DND-41 (cell line): ENCODE data around the gene PLPP3.

Experiments used
- ATAC-seq: fragments of 200-7000 bp; cut with Tn5 transposase; 3 replicates; pipeline ENCODE4 v1.9.1; 2021; ENCODE audit warnings: low read depth; ENCODE audit not compliant: insufficient read depth
- DNase-seq: peaks from one replicate; pipeline ENCODE4 v3.0.0-alpha.2; 2020
- H2AFZ ChIP-seq: 2 replicates; pipeline ENCODE4 v1.6.0; 2012; ENCODE audit warnings: low read depth, low read length
- H3K27ac ChIP-seq: 2 replicates; pipeline ENCODE4 v1.5.1; 2012; ENCODE audit warnings: low read length, inconsistent platforms
- H3K27me3 ChIP-seq: fragments of 200-600 bp; sonication (generic); 2 replicates; pipeline ENCODE4 v1.6.0; 2012; ENCODE audit warnings: low read length, mild to moderate bottlenecking, inconsistent platforms; ENCODE audit not compliant: insufficient read depth, poor library complexity
- H3K36me3 ChIP-seq: 2 replicates; pipeline ENCODE4 v1.5.1; 2012; ENCODE audit warnings: low read length, inconsistent platforms; ENCODE audit not compliant: insufficient read depth
- H3K4me1 ChIP-seq: 2 replicates; pipeline ENCODE4 v1.5.1; 2012; ENCODE audit warnings: mild to moderate bottlenecking, low read length; ENCODE audit not compliant: insufficient read depth
- H3K4me2 ChIP-seq: 2 replicates; pipeline ENCODE4 v1.6.0; 2012; ENCODE audit warnings: mild to moderate bottlenecking, moderate library complexity, low read length, inconsistent platforms; ENCODE audit not compliant: insufficient read depth
- H3K4me3 ChIP-seq, 2 experiments: fragments of 200-600 bp in 1 of 2; shearing (Covaris generic) in 1 of 2; 2 replicates each; pipeline ENCODE4 v1.5.1; 2012 to 2016; ENCODE audit warnings: inconsistent platforms in 2 of 2, low read length in 2 of 2, mild to moderate bottlenecking in 2 of 2, low read depth in 1 of 2, moderate library complexity in 1 of 2
- H3K79me2 ChIP-seq: 2 replicates; pipeline ENCODE4 v1.6.0; 2012; ENCODE audit warnings: low read length, inconsistent platforms; ENCODE audit not compliant: insufficient read depth
- H3K9ac ChIP-seq: 2 replicates; pipeline ENCODE4 v1.6.0; 2012; ENCODE audit warnings: low read depth, mild to moderate bottlenecking, inconsistent platforms, low read length, moderate library complexity
- H3K9me3 ChIP-seq: 2 replicates; pipeline ENCODE4 v1.5.1; 2012; ENCODE audit warnings: low read length, moderate library complexity, mild to moderate bottlenecking, inconsistent platforms; ENCODE audit not compliant: insufficient read depth, severe bottlenecking
- H4K20me1 ChIP-seq: 2 replicates; pipeline ENCODE4 v1.6.0; 2012; ENCODE audit warnings: low read length; ENCODE audit not compliant: insufficient read depth
- CTCF ChIP-seq: IDR thresholded peaks from 2 replicates; pipeline ENCODE4 v1.5.1; 2012; ENCODE audit warnings: borderline replicate concordance, low read length, moderate library complexity, mild to moderate bottlenecking; ENCODE audit not compliant: poor library complexity, severe bottlenecking; ENCODE audit errors: extremely low read depth
- EZH2 ChIP-seq: IDR thresholded peaks from 3 replicates; pipeline ENCODE4 v1.6.1; 2012; ENCODE audit warnings: borderline replicate concordance, low read depth, mild to moderate bottlenecking, moderate library complexity, low read length, inconsistent platforms; ENCODE audit not compliant: severe bottlenecking

Gene PLPP3

GRCh38 chr1:56461158-56462127 lies 117.9 kb downstream of the PLPP3 start:
- no peak for TF ChIP-seq EZH2
- TF ChIP-seq CTCF = no peak

GRCh38 chr1:56459260-56459659 lies 120.1 kb downstream of the PLPP3 start:
- Histone ChIP-seq H4K20me1 (no peaks in the 10 kb centered on the region), H3K36me3 (no peaks in the 10 kb centered on the region), H3K27me3 (no peaks in the 10 kb centered on the region), H3K4me2 (no peak overlapping the region), H3K9ac (no peak overlapping the region), H3K9me3 (no peaks in the 10 kb centered on the region), H3K4me1 (no peaks in the 10 kb centered on the region), H3K79me2 (no peaks in the 10 kb centered on the region), H2AFZ (no peak overlapping the region), H3K4me3 (no peak overlapping the region), H3K27ac (no peak overlapping the region)
- TF ChIP-seq EZH2 = no peak
- no peak for TF ChIP-seq CTCF
- DNase-seq (no peak), ATAC-seq (no peak)

More at GRCh38 chr1:56461158-56462127, 117.9 kb downstream of the PLPP3 start:
- Histone ChIP-seq H3K9me3 (no peaks in the 10 kb centered on the region), H3K27ac (no peak overlapping the region), H2AFZ (no peak overlapping the region), H4K20me1 (no peaks in the 10 kb centered on the region), H3K79me2 (no peaks in the 10 kb centered on the region), H3K4me1 (no peaks in the 10 kb centered on the region), H3K36me3 (no peaks in the 10 kb centered on the region), H3K4me3 (no peak overlapping the region), H3K27me3 (no peaks in the 10 kb centered on the region), H3K9ac (no peak overlapping the region), H3K4me2 (no peak overlapping the region)
- DNase-seq (no peak), ATAC-seq (no peak)

GRCh38 chr1:56457756-56458375 lies 121.5 kb downstream of the PLPP3 start:
- DNase-seq (no peak), ATAC-seq (no peak)
- H3K9ac ChIP-seq = no peak overlapping the region
- no peak overlapping the region for H3K4me3 ChIP-seq
- no peak overlapping the region for H2AFZ ChIP-seq
- H3K4me1 ChIP-seq = no peaks in the 10 kb centered on the region
- H3K79me2 ChIP-seq = no peaks in the 10 kb centered on the region
- H3K27ac ChIP-seq = no peak overlapping the region
- no peaks in the 10 kb centered on the region for H4K20me1 ChIP-seq
- no peak overlapping the region for H3K4me2 ChIP-seq
- H3K36me3 ChIP-seq = no peaks in the 10 kb centered on the region
- H3K9me3 ChIP-seq = no peaks in the 10 kb centered on the region
- no peaks in the 10 kb centered on the region for H3K27me3 ChIP-seq
- TF ChIP-seq EZH2 (no peak), CTCF (no peak)
